MM.1S (cell line): ENCODE measurements around the gene C1QTNF5.

ENCODE experiments used
- DNase-seq: peaks from one replicate; pipeline ENCODE4 v3.0.0-alpha.2; 2015
- H2AFZ ChIP-seq: fragments of 300-600 bp; sonication (generic); 2 replicates; pipeline ENCODE4 v1.6.0; 2016; ENCODE audit warnings: antibody characterized with exemption, low read length
- H3F3A ChIP-seq: fragments of 300-600 bp; sonication (generic); 2 replicates; pipeline ENCODE4 v1.6.1; 2016; ENCODE audit warnings: mild to moderate bottlenecking, antibody characterized with exemption, low read length, moderate library complexity, mixed read lengths; ENCODE audit not compliant: insufficient read depth
- H3K27ac ChIP-seq: fragments of 300-600 bp; sonication (generic); 2 replicates; pipeline ENCODE4 v1.5.1; 2016; ENCODE audit warnings: mild to moderate bottlenecking, low read length
- H3K27me3 ChIP-seq: fragments of 300-600 bp; sonication (generic); replicated peaks from 2 replicates; pipeline ENCODE4 v1.6.0; 2016; ENCODE audit warnings: low read length; ENCODE audit not compliant: insufficient read depth
- H3K36me3 ChIP-seq: fragments of 300-600 bp; sonication (generic); replicated peaks from 2 replicates; pipeline ENCODE4 v1.6.1; 2016; ENCODE audit warnings: mild to moderate bottlenecking, low read length, mixed read lengths; ENCODE audit not compliant: insufficient read depth
- H3K4me1 ChIP-seq: fragments of 300-600 bp; sonication (generic); 2 replicates; pipeline ENCODE4 v1.6.1; 2016; ENCODE audit warnings: low read length, mixed read lengths
- H3K4me2 ChIP-seq: fragments of 300-600 bp; sonication (generic); 2 replicates; pipeline ENCODE4 v1.6.0; 2016; ENCODE audit warnings: low read depth, low read length
- H3K4me3 ChIP-seq: fragments of 300-600 bp; sonication (generic); 2 replicates; pipeline ENCODE4 v1.5.1; 2016; ENCODE audit warnings: low read length, mixed read lengths
- H3K79me2 ChIP-seq: fragments of 300-600 bp; sonication (generic); 2 replicates; pipeline ENCODE4 v1.6.1; 2016; ENCODE audit warnings: mixed run types, low read length, mixed read lengths
- H3K9ac ChIP-seq: fragments of 300-600 bp; sonication (generic); 2 replicates; pipeline ENCODE4 v1.6.1; 2016; ENCODE audit warnings: low read length, mixed read lengths
- H3K9me2 ChIP-seq: fragments of 300-600 bp; sonication (generic); replicated peaks from 2 replicates; pipeline ENCODE4 v1.6.1; 2016; ENCODE audit warnings: mild to moderate bottlenecking, low read length, mixed read lengths; ENCODE audit not compliant: insufficient read depth
- H3K9me3 ChIP-seq: fragments of 300-600 bp; sonication (generic); replicated peaks from 2 replicates; pipeline ENCODE4 v1.6.1; 2016; ENCODE audit warnings: mild to moderate bottlenecking, low read length, mixed read lengths; ENCODE audit not compliant: insufficient read depth
- H4K20me1 ChIP-seq: fragments of 300-600 bp; sonication (generic); 2 replicates; pipeline ENCODE4 v1.6.1; 2016; ENCODE audit warnings: mild to moderate bottlenecking, low read length, moderate library complexity, mixed read lengths; ENCODE audit not compliant: insufficient read depth
- CTCF ChIP-seq: fragments of 300-600 bp; sonication (generic); IDR thresholded peaks from 2 replicates; pipeline ENCODE4 v1.5.1; 2016; ENCODE audit warnings: antibody characterized with exemption, low read length, mixed read lengths
- EZH2 ChIP-seq: fragments of 300-600 bp; sonication (generic); optimal IDR thresholded peaks from 2 replicates; pipeline ENCODE3; 2017; ENCODE audit warnings: low read depth, mild to moderate bottlenecking, antibody characterized with exemption, low read length, mixed read lengths
- EZH2phosphoT487 ChIP-seq: fragments of 300-600 bp; sonication (generic); IDR thresholded peaks from 2 replicates; pipeline ENCODE4 v1.6.1; 2018; ENCODE audit warnings: antibody characterized with exemption, low read length

C1QTNF5 gene

GRCh38 chr11:119314726-119315125 is 26.0 kb downstream of the C1QTNF5 start:
- no peaks in the 10 kb centered on the region for H3K79me2 ChIP-seq
- H4K20me1 ChIP-seq, result no peaks in the 10 kb centered on the region
- no peaks in the 10 kb centered on the region for H3K9me3 ChIP-seq
- TF ChIP-seq CTCF, result no peak
- TF ChIP-seq EZH2, result no peak
- TF ChIP-seq EZH2phosphoT487, result no peak
- H3F3A ChIP-seq, result no peaks in the 10 kb centered on the region
- H3K4me2 ChIP-seq, result peak overlapping the region; percentile 98
- no peak for DNase-seq
- H3K9me2 ChIP-seq, result no peaks in the 10 kb centered on the region
- H3K9ac ChIP-seq, result peak overlapping the region; percentile 48; the same call in 1 of the 2 replicates
- peaks cover 37% of the 10 kb centered on the region for H3K27me3 ChIP-seq
- no peaks in the 10 kb centered on the region for H3K36me3 ChIP-seq
- peak overlapping the region; percentile 68 for H3K4me3 ChIP-seq
- no peak overlapping the region for H3K27ac ChIP-seq
- H2AFZ ChIP-seq, result peak overlapping the region; percentile 93
- peaks cover 14% of the 10 kb centered on the region for H3K4me1 ChIP-seq

DNA sequence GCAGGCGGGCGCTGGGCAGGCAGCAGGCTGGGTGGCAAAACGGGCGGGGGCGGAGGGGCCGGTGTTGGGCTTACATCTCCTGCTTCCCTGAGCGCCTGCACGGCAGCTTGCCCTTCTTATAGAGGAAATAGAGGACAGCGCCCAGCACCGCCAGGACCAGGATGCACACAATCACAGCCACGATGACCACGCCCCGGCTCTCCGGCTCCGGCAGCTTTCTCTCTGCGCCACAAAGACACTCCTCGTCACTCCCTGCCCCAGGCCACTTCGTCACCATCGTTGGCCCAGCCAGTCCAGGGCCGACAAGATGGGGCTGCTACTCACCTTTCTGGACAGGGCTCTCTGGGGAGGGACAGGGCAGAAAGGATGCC is 30.0 kb downstream of the C1QTNF5 start:
- Histone ChIP-seq H3K79me2 (no peaks in the 10 kb centered on the region), H3K4me2 (no peak overlapping the region), H3K27me3 (peaks cover 1% of the 10 kb centered on the region; the same call in 1 of the 2 replicates), H3K4me1 (peaks cover 9% of the 10 kb centered on the region), H3K9me2 (no peaks in the 10 kb centered on the region), H2AFZ (no peak overlapping the region), H3K36me3 (no peaks in the 10 kb centered on the region), H3F3A (no peaks in the 10 kb centered on the region; the same call in 1 of the 2 replicates), H3K9me3 (no peaks in the 10 kb centered on the region), H4K20me1 (no peaks in the 10 kb centered on the region), H3K4me3 (no peak overlapping the region), H3K9ac (no peak overlapping the region), H3K27ac (no peak overlapping the region)
- no peak for DNase-seq
- TF ChIP-seq CTCF (no peak), EZH2 (no peak), EZH2phosphoT487 (no peak)

DNA sequence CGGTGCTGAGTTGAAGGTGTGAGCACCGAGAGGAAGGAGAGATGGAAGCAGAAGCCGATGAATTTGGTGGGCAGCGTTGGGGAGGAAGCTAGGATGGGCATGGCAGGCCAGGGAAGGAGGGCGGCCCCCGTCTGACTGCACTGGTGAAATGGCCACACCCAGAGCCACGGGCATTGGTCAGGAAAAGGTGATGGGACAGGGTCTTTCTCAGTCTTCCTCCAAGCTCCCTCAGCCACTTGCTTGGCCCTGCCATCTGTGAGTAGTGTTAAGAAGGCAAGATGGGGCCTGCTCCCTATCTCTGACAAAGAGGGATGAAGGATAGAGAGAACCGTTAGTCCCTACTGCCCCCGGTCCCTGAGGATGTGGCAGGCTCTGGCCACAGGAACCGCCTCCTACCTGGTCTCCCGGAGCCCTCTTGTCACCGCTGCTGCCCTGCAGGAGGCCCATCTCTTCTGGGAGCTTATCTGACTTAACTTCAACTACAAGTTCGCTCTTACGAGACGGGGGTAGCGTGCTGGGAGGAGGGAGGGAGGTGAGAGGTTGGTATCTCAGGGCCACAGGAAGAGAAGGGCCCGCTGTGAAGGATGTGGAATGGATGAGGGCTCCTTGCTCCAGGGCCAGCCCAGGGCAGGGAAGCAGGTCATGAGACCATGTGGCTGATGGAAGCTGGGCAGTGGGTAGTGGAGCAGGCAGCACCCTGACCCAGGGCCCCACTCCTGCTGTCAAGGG is 30.6 kb downstream of the C1QTNF5 start:
- Histone ChIP-seq H2AFZ (no peak overlapping the region), H3K9me3 (no peaks in the 10 kb centered on the region), H3K9me2 (no peaks in the 10 kb centered on the region), H3K4me1 (peaks cover 5% of the 10 kb centered on the region; the same call in 1 of the 2 replicates), H3K4me3 (no peak overlapping the region), H3K79me2 (no peaks in the 10 kb centered on the region), H3K4me2 (no peak overlapping the region), H3F3A (no peaks in the 10 kb centered on the region; the same call in 1 of the 2 replicates), H3K36me3 (no peaks in the 10 kb centered on the region), H3K9ac (no peak overlapping the region), H3K27me3 (no peaks in the 10 kb centered on the region), H4K20me1 (no peaks in the 10 kb centered on the region), H3K27ac (no peak overlapping the region)
- DNase-seq, result no peak
- TF ChIP-seq CTCF, result no peak
- no peak for TF ChIP-seq EZH2phosphoT487
- TF ChIP-seq EZH2, result no peak
